CD8-positive, alpha-beta memory T cell (primary cell): ENCODE measurements around the gene G3BP2. TPM values are rescaled to one million over a fixed set of nuclear protein-coding genes. Genes with fewer than 3 reads are reported as not detected.

Experiments
- CTCF ChIA-PET: fragments of 350-600 bp; sonication (Branson Sonifier 250); formaldehyde crosslinking; loops from one replicate; lab custom pipeline; 2021; ENCODE audit warnings: antibody characterized with exemption; lab: Charles Lee
- POLR2A ChIA-PET: fragments of 350-600 bp; sonication (Branson Sonifier 250); formaldehyde crosslinking; loops from one replicate; lab custom pipeline; 2021; ENCODE audit warnings: antibody characterized with exemption; lab: Charles Lee
- DNase-seq, 5 donors: peaks; one replicate each; pipeline versions ENCODE4 v3.0.0 to v3.0.0-alpha.2; 2020 to 2022; ENCODE audit warnings: mixed read lengths in 1 of 5
- H3K27ac ChIP-seq: one replicate; pipeline ENCODE4 v1.7.0; 2013; ENCODE audit warnings: low read depth, mild to moderate bottlenecking, low read length, moderate library complexity
- H3K27me3 ChIP-seq: 2 replicates; pipeline ENCODE4 v1.7.0; 2013; ENCODE audit warnings: low read length, mild to moderate bottlenecking; ENCODE audit not compliant: insufficient read depth, poor library complexity, severe bottlenecking
- H3K36me3 ChIP-seq: 2 replicates; pipeline ENCODE4 v1.7.0; 2013; ENCODE audit warnings: mild to moderate bottlenecking, low read length, moderate library complexity; ENCODE audit not compliant: insufficient read depth
- H3K4me1 ChIP-seq: 2 replicates; pipeline ENCODE4 v1.7.0; 2013; ENCODE audit warnings: mild to moderate bottlenecking, low read length, moderate library complexity; ENCODE audit not compliant: insufficient read depth
- H3K4me3 ChIP-seq: 2 replicates; pipeline ENCODE4 v1.7.0; 2013; ENCODE audit warnings: mild to moderate bottlenecking, low read length
- H3K9me3 ChIP-seq: 2 replicates; pipeline ENCODE4 v1.7.0; 2013; ENCODE audit warnings: mild to moderate bottlenecking, low read length
- H3K27ac Mint-ChIP-seq, 8 donors: one replicate each; pipeline ENCODE4 v1.8.0; 2020 to 2021; ENCODE audit warnings: mixed read lengths in 8 of 8, mild to moderate bottlenecking in 6 of 8, inconsistent platforms in 3 of 8, moderate library complexity in 3 of 8
- H3K27me3 Mint-ChIP-seq, 2 donors: one replicate each; pipeline ENCODE4 v1.8.0; 2020 to 2021; ENCODE audit warnings: mixed read lengths in 2 of 2, mild to moderate bottlenecking in 1 of 2, moderate library complexity in 1 of 2
- H3K36me3 Mint-ChIP-seq, 3 donors: one replicate each; pipeline ENCODE4 v1.8.0; 2020 to 2021; ENCODE audit warnings: mixed read lengths in 3 of 3, inconsistent platforms in 1 of 3, mild to moderate bottlenecking in 1 of 3
- H3K4me1 Mint-ChIP-seq, 3 donors: one replicate each; pipeline ENCODE4 v1.8.0; 2020 to 2021; ENCODE audit warnings: mixed read lengths in 3 of 3, inconsistent platforms in 1 of 3, mild to moderate bottlenecking in 1 of 3
- H3K4me3 Mint-ChIP-seq, 7 donors: one replicate each; pipeline ENCODE4 v1.8.0; 2020 to 2021; ENCODE audit warnings: mixed read lengths in 7 of 7, mild to moderate bottlenecking in 6 of 7, moderate library complexity in 4 of 7, inconsistent platforms in 2 of 7
- H3K9me3 Mint-ChIP-seq, 5 donors: one replicate each; pipeline ENCODE4 v1.8.0; 2020 to 2022; ENCODE audit warnings: mixed read lengths in 5 of 5, mild to moderate bottlenecking in 3 of 5, moderate library complexity in 2 of 5, inconsistent platforms in 1 of 5
- polyA plus RNA-seq: library from polyadenylated mRNA; unstranded; fragments of 300-500 nt; fragmentation: Illumina TruSeq; gene quantifications from one replicate; pipeline ENCODE4 v1.2.3, GENCODE V29; 2021
- total RNA-seq, 2 experiments: library from RNA; stranded (reverse); gene quantifications; one replicate each; pipeline ENCODE4 v1.2.3, GENCODE V29; 2021

G3BP2 gene
- total and polyA plus RNA-seq, 3 experiments from 2014 or later = 115 to 195 (median 189) TPM

DNA sequence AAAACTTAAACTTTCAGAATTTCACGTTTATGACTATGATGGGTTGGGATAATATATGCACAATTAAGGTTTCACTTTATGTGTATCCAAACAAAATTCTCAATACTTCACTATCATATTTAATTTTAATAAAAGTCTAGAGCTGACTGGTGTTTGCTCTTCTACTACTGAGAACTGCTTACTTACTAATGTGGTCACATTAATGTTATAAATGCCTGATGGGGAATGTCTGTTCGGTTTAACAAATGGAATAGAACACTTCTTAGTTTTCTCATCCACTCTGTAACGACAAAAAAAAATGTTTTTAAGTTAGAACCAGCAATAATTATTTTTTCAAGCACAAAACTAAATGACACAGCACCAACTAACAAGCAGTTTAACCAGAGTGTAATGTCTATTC is 77.2 kb downstream of the G3BP2 start:
- H3K9me3 ChIP-seq = no peaks in the 10 kb centered on the region
- POLR2A ChIA-PET = no interaction called here
- CTCF ChIA-PET = no interaction called here
- Mint-ChIP-seq H3K9me3 (no peaks in the 10 kb centered on the region), H3K27me3 (no peaks in the 10 kb centered on the region), H3K4me1 (peaks cover 0 to 5% (median 2%) of the 10 kb centered on the region in 3 donors), H3K36me3 (no peaks in the 10 kb centered on the region), H3K27ac (peak overlapping the region in 1 of 8 donors; percentile 25), H3K4me3 (no peak overlapping the region)
- H3K36me3 ChIP-seq = no peaks in the 10 kb centered on the region
- no peak overlapping the region for H3K27ac ChIP-seq
- DNase-seq = no peak
- no peaks in the 10 kb centered on the region for H3K4me1 ChIP-seq
- no peaks in the 10 kb centered on the region for H3K27me3 ChIP-seq
- no peak overlapping the region for H3K4me3 ChIP-seq

- H3K27me3 ChIP-seq = no peaks in the 10 kb centered on the region
- H3K4me3 ChIP-seq = no peak overlapping the region
- H3K27ac ChIP-seq = no peak overlapping the region
- DNase-seq = no peak
- no peaks in the 10 kb centered on the region for H3K9me3 ChIP-seq
- peaks cover 0 to 4% (median 2%) of the 10 kb centered on the region in 3 donors for H3K4me1 Mint-ChIP-seq
- no peaks in the 10 kb centered on the region for H3K4me1 ChIP-seq
- no peak overlapping the region for H3K4me3 Mint-ChIP-seq
- ChIA-PET POLR2A (no interaction called here), CTCF (interaction anchor here (1.0 kb wide), 1 partner anchor 15 kb away, joined by 3 read pairs; no protein-coding TSS in a partner anchor)
- H3K27ac Mint-ChIP-seq = no peak overlapping the region
- H3K36me3 ChIP-seq = no peaks in the 10 kb centered on the region
- H3K36me3 Mint-ChIP-seq = no peaks in the 10 kb centered on the region
- H3K27me3 Mint-ChIP-seq = no peaks in the 10 kb centered on the region
- no peaks in the 10 kb centered on the region for H3K9me3 Mint-ChIP-seq
Measured at GRCh38 chr4:75593393-75593792, 79.8 kb downstream of the G3BP2 start.

Other genes with a start within 250 kb of the G3BP2 start
- 10 to 100 TPM; 27.9 to 31.7 TPM for gene RCHY1, start 159.0 kb downstream of the G3BP2 start, total RNA-seq
- gene RCHY1, start 159.0 kb downstream of the G3BP2 start, polyA plus RNA-seq = 42.2 TPM
- 10 to 100 TPM; 22.7 to 23.2 TPM for gene THAP6, start 158.9 kb downstream of the G3BP2 start, total RNA-seq
- gene THAP6, start 158.9 kb downstream of the G3BP2 start, polyA plus RNA-seq = 13.8 TPM
- not detected for gene ODAPH, start 117.3 kb downstream of the G3BP2 start, total RNA-seq
- gene ODAPH, start 117.3 kb downstream of the G3BP2 start, polyA plus RNA-seq = 0.25 TPM
- under 1 TPM; 0.27 to 0.37 TPM for gene CDKL2, start 42.9 kb downstream of the G3BP2 start, total RNA-seq
- 0.47 TPM for gene CDKL2, start 42.9 kb downstream of the G3BP2 start, polyA plus RNA-seq
- 10 to 100 TPM; 39.9 to 41.5 TPM for gene USO1, start 51.2 kb upstream of the G3BP2 start, total RNA-seq
- 33.5 TPM for gene USO1, start 51.2 kb upstream of the G3BP2 start, polyA plus RNA-seq
- under 1 TPM; 0.11 to 0.13 TPM for gene PPEF2, start 229.0 kb upstream of the G3BP2 start, total RNA-seq
- not detected for gene PPEF2, start 229.0 kb upstream of the G3BP2 start, polyA plus RNA-seq